Measurements from ENCODE around the gene HNRNPR. TPM values are rescaled to one million over a fixed set of nuclear protein-coding genes. Genes with fewer than 3 reads are reported as not detected.

The HNRNPR gene
- total and polyA plus RNA-seq, 2 donors (not counting 1 experiment from before 2014, with no cell fraction given) = 52.2 to 132 TPM

DNA sequence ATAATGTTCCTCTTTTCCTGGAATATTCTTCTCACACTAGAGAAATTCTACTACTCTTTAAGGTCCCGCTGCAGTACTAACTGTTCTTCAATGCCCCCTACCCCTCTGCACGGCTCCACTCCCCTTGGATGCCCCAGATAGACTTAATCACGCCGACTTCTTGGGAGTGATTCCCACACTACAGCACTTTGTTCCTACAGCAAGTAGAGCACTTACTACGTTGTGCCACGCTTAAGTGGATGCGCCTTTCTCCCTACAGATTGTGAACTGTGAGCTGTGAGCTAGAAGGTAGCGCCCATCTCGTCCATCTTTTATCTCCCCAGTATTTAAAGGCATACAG, 23.3 kb upstream of the HNRNPR start:
- H3K4me2 ChIP-seq (replicated peaks; ENCODE audit: low read depth, low read length, poor library complexity, severe bottlenecking) = peak overlapping the region; percentile 91
- no peaks in the 10 kb centered on the region for H4K20me1 ChIP-seq (ENCODE audit: control insufficient read depth, insufficient read depth, low read length, poor library complexity, severe bottlenecking)
- TF ChIP-seq CTCF (IDR thresholded peaks at IDR 0.05) = no peak
- TF ChIP-seq EZH2 (IDR thresholded peaks at IDR 0.05; ENCODE audit: borderline replicate concordance, insufficient read depth, low read depth, low read length, poor library complexity, severe bottlenecking) = no peak
- peak overlapping the region; percentile 98 for H3K4me3 Mint-ChIP-seq
- H3K27ac Mint-ChIP-seq = peak overlapping the region; percentile 99
- H3K79me2 ChIP-seq (ENCODE audit: control insufficient read depth, insufficient read depth, low read length) = peaks cover 16% of the 10 kb centered on the region
- no peaks in the 10 kb centered on the region for H3K27me3 ChIP-seq (replicated peaks in 1 of 4; ENCODE audit: control extremely low read depth in 1 of 4, control insufficient read depth in 3 of 4, insufficient read depth in 4 of 4, low read length in 3 of 4)
- H3K4me1 ChIP-seq (ENCODE audit: control insufficient read depth in 2 of 2, insufficient read depth in 2 of 2, low read length in 2 of 2) = peaks cover 12 to 19% of the 10 kb centered on the region in 2 donors
- intact Hi-C loops (cut with micrococcal nuclease) = loop anchor here (5.0 kb wide), 1 partner anchor 270 kb away; no protein-coding TSS in a partner anchor
- peak overlapping the region; percentile 100 for H2AFZ ChIP-seq (ENCODE audit: insufficient read depth, low read depth, low read length, poor library complexity, severe bottlenecking)
- peak overlapping the region; percentile 89 for H3K9ac ChIP-seq (ENCODE audit: low read length)
- H3K9me3 Mint-ChIP-seq (ENCODE audit: insufficient read depth) = no peaks in the 10 kb centered on the region
- peak overlapping the region; percentile 93 to 100 (median 97) for H3K4me3 ChIP-seq (ENCODE audit: control extremely low read depth in 1 of 5, extremely low read depth in 1 of 5, insufficient read depth in 1 of 5, low read depth in 2 of 5, low read length in 4 of 5)
- ChIA-PET POLR2A (interaction anchor here (0.7 to 2.2 kb wide), 3 partner anchors 21 to 613 kb away, joined by 3 to 53 read pairs (median 3); partner anchors contain the start of genes HNRNPR and SRSF10), CTCF (interaction anchor here (1.7 kb wide), 1 partner anchor 23 kb away, joined by 12 read pairs; the partner anchor contains the start of gene HNRNPR)
- H3K9me3 ChIP-seq (ENCODE audit: control extremely low read depth in 1 of 3, control insufficient read depth in 2 of 3, insufficient read depth in 1 of 3, low read length in 2 of 3) = peaks cover 4 to 18% (median 15%) of the 10 kb centered on the region in 3 donors
- ATAC-seq (ENCODE audit: low read depth) (no peak), DNase-seq (no peak)
- no peaks in the 10 kb centered on the region for H3K27me3 Mint-ChIP-seq
- H3K4me1 Mint-ChIP-seq = peaks cover 33% of the 10 kb centered on the region
- peak overlapping the region in 1 of 2 donors; percentile 81 for H3K27ac ChIP-seq (ENCODE audit: low read length in 2 of 2)
- peaks cover 0 to 7% of the 10 kb centered on the region in 2 experiments for H3K36me3 ChIP-seq (replicated peaks in 1 of 2; ENCODE audit: control extremely low read depth in 1 of 2, control insufficient read depth in 1 of 2, extremely low read depth in 1 of 2, insufficient read depth in 2 of 2, low read length in 1 of 2)
- WGBS (ENCODE audit: insufficient coverage) = 96% methylated on average over 4 of the region's 9 CpGs

GRCh38 chr1:23366598-23366997, 22.5 kb upstream of the HNRNPR start:
- Histone ChIP-seq H2AFZ (ENCODE audit: insufficient read depth, low read depth, low read length, poor library complexity, severe bottlenecking) (no peak overlapping the region), H3K9ac (ENCODE audit: low read length) (no peak overlapping the region), H3K4me1 (ENCODE audit: control insufficient read depth in 2 of 2, insufficient read depth in 2 of 2, low read length in 2 of 2) (peaks cover 12 to 19% of the 10 kb centered on the region in 2 donors), H3K4me2 (replicated peaks; ENCODE audit: low read depth, low read length, poor library complexity, severe bottlenecking) (no peak overlapping the region), H4K20me1 (ENCODE audit: control insufficient read depth, insufficient read depth, low read length, poor library complexity, severe bottlenecking) (no peaks in the 10 kb centered on the region), H3K4me3 (ENCODE audit: control extremely low read depth in 1 of 5, extremely low read depth in 1 of 5, insufficient read depth in 1 of 5, low read depth in 2 of 5, low read length in 4 of 5) (no peak overlapping the region), H3K79me2 (ENCODE audit: control insufficient read depth, insufficient read depth, low read length) (peaks cover 16% of the 10 kb centered on the region), H3K27ac (ENCODE audit: low read length in 2 of 2) (no peak overlapping the region), H3K9me3 (ENCODE audit: control extremely low read depth in 1 of 3, control insufficient read depth in 2 of 3, insufficient read depth in 1 of 3, low read length in 2 of 3) (peaks cover 4 to 26% (median 23%) of the 10 kb centered on the region in 3 donors), H3K27me3 (replicated peaks in 1 of 4; ENCODE audit: control extremely low read depth in 1 of 4, control insufficient read depth in 3 of 4, insufficient read depth in 4 of 4, low read length in 3 of 4) (no peaks in the 10 kb centered on the region), H3K36me3 (replicated peaks in 1 of 2; ENCODE audit: control extremely low read depth in 1 of 2, control insufficient read depth in 1 of 2, extremely low read depth in 1 of 2, insufficient read depth in 2 of 2, low read length in 1 of 2) (peaks cover 0 to 15% of the 10 kb centered on the region in 2 experiments)
- TF ChIP-seq EZH2 (IDR thresholded peaks at IDR 0.05; ENCODE audit: borderline replicate concordance, insufficient read depth, low read depth, low read length, poor library complexity, severe bottlenecking) (no peak), CTCF (IDR thresholded peaks at IDR 0.05) (no peak)
- Mint-ChIP-seq H3K4me1 (peaks cover 33% of the 10 kb centered on the region), H3K9me3 (ENCODE audit: insufficient read depth) (no peaks in the 10 kb centered on the region), H3K27ac (no peak overlapping the region), H3K27me3 (no peaks in the 10 kb centered on the region), H3K4me3 (peak overlapping the region; percentile 98)
- ChIA-PET POLR2A (interaction anchor here (0.7 to 2.2 kb wide), 2 partner anchors 20 to 22 kb away, joined by 3 to 53 read pairs; partner anchors contain the start of gene HNRNPR), CTCF (interaction anchor here (0.6 kb wide), 1 partner anchor 354 kb away, joined by 3 read pairs; no protein-coding TSS in a partner anchor)
- 95% methylated on average over 5 of the region's 5 CpGs for WGBS (ENCODE audit: insufficient coverage)
- ATAC-seq (ENCODE audit: low read depth) = no peak
- DNase-seq = no peak
- intact Hi-C loops (cut with micrococcal nuclease) = loop anchor here (5.0 kb wide), 1 partner anchor 271 kb away; no protein-coding TSS in a partner anchor

Measured in B cell (primary cell).